Subcutaneous abdominal adipose tissue (tissue), 5 donors: ENCODE measurements around the gene LMAN2L.

ENCODE experiments used
- H3K27ac ChIP-seq: one replicate; pipeline ENCODE4 v1.7.0; 2013; ENCODE audit warnings: low read depth, mild to moderate bottlenecking, inconsistent platforms, low read length, moderate library complexity
- H3K27me3 ChIP-seq, 5 donors: one replicate each; pipeline ENCODE4 v1.7.0; 2013; ENCODE audit warnings: low read length in 5 of 5, inconsistent platforms in 1 of 5; ENCODE audit not compliant: control insufficient read depth in 5 of 5, insufficient read depth in 4 of 5
- H3K36me3 ChIP-seq, 5 donors: one replicate each; pipeline ENCODE4 v1.7.0; 2013; ENCODE audit warnings: low read length in 5 of 5; ENCODE audit not compliant: control insufficient read depth in 5 of 5, insufficient read depth in 5 of 5
- H3K4me1 ChIP-seq, 5 donors: one replicate each; pipeline ENCODE4 v1.7.0; 2013; ENCODE audit warnings: low read length in 5 of 5, mild to moderate bottlenecking in 3 of 5, moderate library complexity in 1 of 5; ENCODE audit not compliant: control insufficient read depth in 5 of 5, insufficient read depth in 5 of 5
- H3K4me3 ChIP-seq, 5 donors: one replicate each; pipeline ENCODE4 v1.7.0; 2013; ENCODE audit warnings: low read length in 5 of 5, low read depth in 1 of 5
- H3K9ac ChIP-seq, 5 donors: one replicate each; pipeline ENCODE4 v1.7.0; 2013; ENCODE audit warnings: low read length in 5 of 5, mild to moderate bottlenecking in 4 of 5, moderate library complexity in 3 of 5
- H3K9me3 ChIP-seq, 5 donors: one replicate each; pipeline ENCODE4 v1.7.0; 2013; ENCODE audit warnings: low read length in 5 of 5; ENCODE audit not compliant: control insufficient read depth in 5 of 5
- donor health status: healthy.
- donor health status: healthy.
- donor health status: healthy.
- donor health status: healthy.
- donor health status: healthy.

LMAN2L gene

GRCh38 chr2:96770442-96771202, 30.8 kb upstream of the LMAN2L start:
- peaks cover 0 to 3% (median 0%) of the 10 kb centered on the region in 5 donors for H3K36me3 ChIP-seq
- no peaks in the 10 kb centered on the region for H3K27me3 ChIP-seq
- no peak overlapping the region for H3K4me3 ChIP-seq
- no peak overlapping the region for H3K27ac ChIP-seq
- H3K9me3 ChIP-seq = no peaks in the 10 kb centered on the region
- peaks cover 0 to 13% (median 8%) of the 10 kb centered on the region in 5 donors for H3K4me1 ChIP-seq
- no peak overlapping the region for H3K9ac ChIP-seq

GRCh38 chr2:96769814-96770213, 29.9 kb upstream of the LMAN2L start:
- no peaks in the 10 kb centered on the region for H3K27me3 ChIP-seq
- peak overlapping the region in 1 of 5 donors; percentile 11 for H3K4me3 ChIP-seq
- no peaks in the 10 kb centered on the region for H3K9me3 ChIP-seq
- H3K27ac ChIP-seq = no peak overlapping the region
- peaks cover 0 to 3% (median 0%) of the 10 kb centered on the region in 5 donors for H3K36me3 ChIP-seq
- H3K4me1 ChIP-seq = peaks cover 0 to 13% (median 8%) of the 10 kb centered on the region in 5 donors
- H3K9ac ChIP-seq = no peak overlapping the region

- Histone ChIP-seq H3K9ac (no peak overlapping the region), H3K4me3 (no peak overlapping the region), H3K27ac (no peak overlapping the region), H3K4me1 (peaks cover 3 to 26% (median 22%) of the 10 kb centered on the region in 5 donors), H3K27me3 (no peaks in the 10 kb centered on the region), H3K9me3 (no peaks in the 10 kb centered on the region), H3K36me3 (peaks cover 0 to 3% (median 0%) of the 10 kb centered on the region in 5 donors)
Measured at GRCh38 chr2:96768083-96768561, 28.3 kb upstream of the LMAN2L start.

GRCh38 chr2:96767135-96767871, 27.4 kb upstream of the LMAN2L start:
- no peak overlapping the region for H3K4me3 ChIP-seq
- no peaks in the 10 kb centered on the region for H3K9me3 ChIP-seq
- no peaks in the 10 kb centered on the region for H3K27me3 ChIP-seq
- peaks cover 3 to 34% (median 30%) of the 10 kb centered on the region in 5 donors for H3K4me1 ChIP-seq
- H3K9ac ChIP-seq = no peak overlapping the region
- H3K27ac ChIP-seq = no peak overlapping the region
- H3K36me3 ChIP-seq = peaks cover 0 to 3% (median 0%) of the 10 kb centered on the region in 5 donors

- peak overlapping the region; percentile 1 to 97 (median 26) for H3K4me3 ChIP-seq
- H3K36me3 ChIP-seq = no peaks in the 10 kb centered on the region
- peaks cover 9 to 45% (median 43%) of the 10 kb centered on the region in 5 donors for H3K4me1 ChIP-seq
- H3K27ac ChIP-seq = no peak overlapping the region
- no peaks in the 10 kb centered on the region for H3K27me3 ChIP-seq
- peak overlapping the region in 2 of 5 donors; percentile 26 to 53 for H3K9ac ChIP-seq
- no peaks in the 10 kb centered on the region for H3K9me3 ChIP-seq
Measured at GRCh38 chr2:96764253-96764637, 24.4 kb upstream of the LMAN2L start.

GRCh38 chr2:96763511-96764252, 23.8 kb upstream of the LMAN2L start:
- H3K27me3 ChIP-seq = no peaks in the 10 kb centered on the region
- H3K4me3 ChIP-seq = peak overlapping the region in 4 of 5 donors; percentile 1 to 97 (median 52)
- peaks cover 9 to 45% (median 43%) of the 10 kb centered on the region in 5 donors for H3K4me1 ChIP-seq
- H3K36me3 ChIP-seq = no peaks in the 10 kb centered on the region
- H3K9me3 ChIP-seq = no peaks in the 10 kb centered on the region
- H3K27ac ChIP-seq = no peak overlapping the region
- H3K9ac ChIP-seq = peak overlapping the region in 4 of 5 donors; percentile 5 to 53 (median 39)

GRCh38 chr2:96762529-96763311, 22.9 kb upstream of the LMAN2L start:
- H3K9me3 ChIP-seq = no peaks in the 10 kb centered on the region
- H3K4me1 ChIP-seq = peaks cover 9 to 45% (median 43%) of the 10 kb centered on the region in 5 donors
- H3K9ac ChIP-seq = peak overlapping the region in 4 of 5 donors; percentile 5 to 56 (median 26)
- H3K36me3 ChIP-seq = no peaks in the 10 kb centered on the region
- no peaks in the 10 kb centered on the region for H3K27me3 ChIP-seq
- no peak overlapping the region for H3K27ac ChIP-seq
- H3K4me3 ChIP-seq = peak overlapping the region; percentile 0 to 97 (median 52)

GRCh38 chr2:96760986-96761832, 21.3 kb upstream of the LMAN2L start:
- Histone ChIP-seq H3K9me3 (no peaks in the 10 kb centered on the region), H3K9ac (peak overlapping the region; percentile 72 to 90 (median 77)), H3K27me3 (no peaks in the 10 kb centered on the region), H3K27ac (no peak overlapping the region), H3K36me3 (no peaks in the 10 kb centered on the region), H3K4me3 (peak overlapping the region; percentile 89 to 97 (median 94)), H3K4me1 (peaks cover 9 to 45% (median 43%) of the 10 kb centered on the region in 5 donors)
